ENCODE results near the gene FRMD5.

FRMD5 gene

GRCh38 chr15:43991206-43991605 is 203.9 kb downstream of the FRMD5 start:
- DNase-seq, result no peak
- Histone ChIP-seq H3K9me3 (ENCODE audit: control insufficient read depth, low read length) (no peaks in the 10 kb centered on the region), H3K36me3 (ENCODE audit: control insufficient read depth, insufficient read depth, low read length) (no peaks in the 10 kb centered on the region), H3K4me3 (ENCODE audit: insufficient read depth, low read depth, low read length, poor library complexity, severe bottlenecking) (no peak overlapping the region), H3K4me1 (ENCODE audit: control insufficient read depth, insufficient read depth, low read length, poor library complexity, severe bottlenecking) (no peaks in the 10 kb centered on the region), H3K27ac (ENCODE audit: insufficient read depth, low read length, poor library complexity, severe bottlenecking) (no peak overlapping the region), H3K27me3 (replicated peaks; ENCODE audit: control insufficient read depth, insufficient read depth, low read length, poor library complexity, severe bottlenecking) (no peaks in the 10 kb centered on the region)

GRCh38 chr15:43989938-43990337 is 205.1 kb downstream of the FRMD5 start:
- Histone ChIP-seq H3K4me3 (ENCODE audit: insufficient read depth, low read depth, low read length, poor library complexity, severe bottlenecking) (no peak overlapping the region), H3K9me3 (ENCODE audit: control insufficient read depth, low read length) (no peaks in the 10 kb centered on the region), H3K36me3 (ENCODE audit: control insufficient read depth, insufficient read depth, low read length) (no peaks in the 10 kb centered on the region), H3K27ac (ENCODE audit: insufficient read depth, low read length, poor library complexity, severe bottlenecking) (no peak overlapping the region), H3K4me1 (ENCODE audit: control insufficient read depth, insufficient read depth, low read length, poor library complexity, severe bottlenecking) (no peaks in the 10 kb centered on the region), H3K27me3 (replicated peaks; ENCODE audit: control insufficient read depth, insufficient read depth, low read length, poor library complexity, severe bottlenecking) (no peaks in the 10 kb centered on the region)
- DNase-seq, result no peak

GRCh38 chr15:43988900-43989299 is 206.2 kb downstream of the FRMD5 start:
- H3K36me3 ChIP-seq (ENCODE audit: control insufficient read depth, insufficient read depth, low read length), result no peaks in the 10 kb centered on the region
- H3K4me1 ChIP-seq (ENCODE audit: control insufficient read depth, insufficient read depth, low read length, poor library complexity, severe bottlenecking), result no peaks in the 10 kb centered on the region
- H3K4me3 ChIP-seq (ENCODE audit: insufficient read depth, low read depth, low read length, poor library complexity, severe bottlenecking), result no peak overlapping the region
- no peak for DNase-seq
- no peaks in the 10 kb centered on the region for H3K9me3 ChIP-seq (ENCODE audit: control insufficient read depth, low read length)
- no peak overlapping the region for H3K27ac ChIP-seq (ENCODE audit: insufficient read depth, low read length, poor library complexity, severe bottlenecking)
- H3K27me3 ChIP-seq (replicated peaks; ENCODE audit: control insufficient read depth, insufficient read depth, low read length, poor library complexity, severe bottlenecking), result no peaks in the 10 kb centered on the region

- Histone ChIP-seq H3K27me3 (replicated peaks; ENCODE audit: control insufficient read depth, insufficient read depth, low read length, poor library complexity, severe bottlenecking) (no peaks in the 10 kb centered on the region), H3K9me3 (ENCODE audit: control insufficient read depth, low read length) (no peaks in the 10 kb centered on the region), H3K4me1 (ENCODE audit: control insufficient read depth, insufficient read depth, low read length, poor library complexity, severe bottlenecking) (no peaks in the 10 kb centered on the region), H3K36me3 (ENCODE audit: control insufficient read depth, insufficient read depth, low read length) (no peaks in the 10 kb centered on the region), H3K27ac (ENCODE audit: insufficient read depth, low read length, poor library complexity, severe bottlenecking) (no peak overlapping the region), H3K4me3 (ENCODE audit: insufficient read depth, low read depth, low read length, poor library complexity, severe bottlenecking) (no peak overlapping the region)
- no peak for DNase-seq
Observed at GRCh38 chr15:43987924-43988323, 207.1 kb downstream of the FRMD5 start.

- Histone ChIP-seq H3K9me3 (ENCODE audit: control insufficient read depth, low read length) (no peaks in the 10 kb centered on the region), H3K27ac (ENCODE audit: insufficient read depth, low read length, poor library complexity, severe bottlenecking) (no peak overlapping the region), H3K4me3 (ENCODE audit: insufficient read depth, low read depth, low read length, poor library complexity, severe bottlenecking) (no peak overlapping the region), H3K4me1 (ENCODE audit: control insufficient read depth, insufficient read depth, low read length, poor library complexity, severe bottlenecking) (no peaks in the 10 kb centered on the region), H3K27me3 (replicated peaks; ENCODE audit: control insufficient read depth, insufficient read depth, low read length, poor library complexity, severe bottlenecking) (no peaks in the 10 kb centered on the region), H3K36me3 (ENCODE audit: control insufficient read depth, insufficient read depth, low read length) (no peaks in the 10 kb centered on the region)
- DNase-seq, result no peak
Observed at GRCh38 chr15:43985976-43986680, 208.9 kb downstream of the FRMD5 start.

GRCh38 chr15:43981576-43981975 is 213.5 kb downstream of the FRMD5 start:
- DNase-seq, result no peak
- no peak overlapping the region for H3K27ac ChIP-seq (ENCODE audit: insufficient read depth, low read length, poor library complexity, severe bottlenecking)
- H3K9me3 ChIP-seq (ENCODE audit: control insufficient read depth, low read length), result no peaks in the 10 kb centered on the region
- H3K27me3 ChIP-seq (replicated peaks; ENCODE audit: control insufficient read depth, insufficient read depth, low read length, poor library complexity, severe bottlenecking), result no peaks in the 10 kb centered on the region
- no peak overlapping the region for H3K4me3 ChIP-seq (ENCODE audit: insufficient read depth, low read depth, low read length, poor library complexity, severe bottlenecking)
- H3K36me3 ChIP-seq (ENCODE audit: control insufficient read depth, insufficient read depth, low read length), result no peaks in the 10 kb centered on the region
- H3K4me1 ChIP-seq (ENCODE audit: control insufficient read depth, insufficient read depth, low read length, poor library complexity, severe bottlenecking), result peaks cover 6% of the 10 kb centered on the region

GRCh38 chr15:43977072-43977884 is 217.8 kb downstream of the FRMD5 start:
- no peaks in the 10 kb centered on the region for H3K27me3 ChIP-seq (replicated peaks; ENCODE audit: control insufficient read depth, insufficient read depth, low read length, poor library complexity, severe bottlenecking)
- no peak overlapping the region for H3K27ac ChIP-seq (ENCODE audit: insufficient read depth, low read length, poor library complexity, severe bottlenecking)
- H3K4me1 ChIP-seq (ENCODE audit: control insufficient read depth, insufficient read depth, low read length, poor library complexity, severe bottlenecking), result peaks cover 6% of the 10 kb centered on the region
- H3K36me3 ChIP-seq (ENCODE audit: control insufficient read depth, insufficient read depth, low read length), result no peaks in the 10 kb centered on the region
- H3K9me3 ChIP-seq (ENCODE audit: control insufficient read depth, low read length), result no peaks in the 10 kb centered on the region
- no peak overlapping the region for H3K4me3 ChIP-seq (ENCODE audit: insufficient read depth, low read depth, low read length, poor library complexity, severe bottlenecking)
- no peak for DNase-seq

GRCh38 chr15:43975770-43976169 is 219.3 kb downstream of the FRMD5 start:
- Histone ChIP-seq H3K9me3 (ENCODE audit: control insufficient read depth, low read length) (no peaks in the 10 kb centered on the region), H3K4me3 (ENCODE audit: insufficient read depth, low read depth, low read length, poor library complexity, severe bottlenecking) (no peak overlapping the region), H3K27ac (ENCODE audit: insufficient read depth, low read length, poor library complexity, severe bottlenecking) (no peak overlapping the region), H3K27me3 (replicated peaks; ENCODE audit: control insufficient read depth, insufficient read depth, low read length, poor library complexity, severe bottlenecking) (no peaks in the 10 kb centered on the region), H3K36me3 (ENCODE audit: control insufficient read depth, insufficient read depth, low read length) (no peaks in the 10 kb centered on the region), H3K4me1 (ENCODE audit: control insufficient read depth, insufficient read depth, low read length, poor library complexity, severe bottlenecking) (peaks cover 6% of the 10 kb centered on the region)
- DNase-seq, result no peak

- H3K27ac ChIP-seq (ENCODE audit: insufficient read depth, low read length, poor library complexity, severe bottlenecking), result no peak overlapping the region
- no peaks in the 10 kb centered on the region for H3K36me3 ChIP-seq (ENCODE audit: control insufficient read depth, insufficient read depth, low read length)
- no peaks in the 10 kb centered on the region for H3K27me3 ChIP-seq (replicated peaks; ENCODE audit: control insufficient read depth, insufficient read depth, low read length, poor library complexity, severe bottlenecking)
- DNase-seq, result no peak
- H3K9me3 ChIP-seq (ENCODE audit: control insufficient read depth, low read length), result no peaks in the 10 kb centered on the region
- no peak overlapping the region for H3K4me3 ChIP-seq (ENCODE audit: insufficient read depth, low read depth, low read length, poor library complexity, severe bottlenecking)
- peaks cover 6% of the 10 kb centered on the region for H3K4me1 ChIP-seq (ENCODE audit: control insufficient read depth, insufficient read depth, low read length, poor library complexity, severe bottlenecking)
Observed at GRCh38 chr15:43975326-43975725, 219.7 kb downstream of the FRMD5 start.

- no peak overlapping the region for H3K4me3 ChIP-seq (ENCODE audit: insufficient read depth, low read depth, low read length, poor library complexity, severe bottlenecking)
- DNase-seq, result no peak
- H3K27me3 ChIP-seq (replicated peaks; ENCODE audit: control insufficient read depth, insufficient read depth, low read length, poor library complexity, severe bottlenecking), result no peaks in the 10 kb centered on the region
- no peaks in the 10 kb centered on the region for H3K36me3 ChIP-seq (ENCODE audit: control insufficient read depth, insufficient read depth, low read length)
- no peaks in the 10 kb centered on the region for H3K9me3 ChIP-seq (ENCODE audit: control insufficient read depth, low read length)
- H3K27ac ChIP-seq (ENCODE audit: insufficient read depth, low read length, poor library complexity, severe bottlenecking), result no peak overlapping the region
- H3K4me1 ChIP-seq (ENCODE audit: control insufficient read depth, insufficient read depth, low read length, poor library complexity, severe bottlenecking), result peaks cover 6% of the 10 kb centered on the region
Observed at GRCh38 chr15:43974852-43975251, 220.2 kb downstream of the FRMD5 start.
